ENCODE measurements around the gene SLC16A11. TPM values are rescaled to one million over a fixed set of nuclear protein-coding genes. Genes with fewer than 3 reads are reported as not detected.

SLC16A11 gene
- total RNA-seq, 3 donors from 2014 or later = 1.5 to 3.6 TPM; not detected in 1

- TF ChIP-seq CTCF (IDR thresholded peaks at IDR 0.05) (no peak), POLR2AphosphoS5 (IDR thresholded peaks at IDR 0.05) (peak in 1 of 3 donors; percentile 22)
- H3K4me3 ChIP-seq = no peak overlapping the region
- no peaks in the 10 kb centered on the region for H3K27me3 ChIP-seq
- peak overlapping the region; percentile 68 to 82 for H3K27ac ChIP-seq
- no peak for DNase-seq (ENCODE audit: low spot score in 2 of 2)
- H3K9me3 ChIP-seq = no peaks in the 10 kb centered on the region
- intact Hi-C loops (cut with DNase I; ENCODE audit: low total_unique reads) = no loop called here
- no peaks in the 10 kb centered on the region for H3K4me1 ChIP-seq
- no peaks in the 10 kb centered on the region for H3K36me3 ChIP-seq
Measured at GRCh38 chr17:7029659-7030058, 14.2 kb downstream of the SLC16A11 start.

DNA sequence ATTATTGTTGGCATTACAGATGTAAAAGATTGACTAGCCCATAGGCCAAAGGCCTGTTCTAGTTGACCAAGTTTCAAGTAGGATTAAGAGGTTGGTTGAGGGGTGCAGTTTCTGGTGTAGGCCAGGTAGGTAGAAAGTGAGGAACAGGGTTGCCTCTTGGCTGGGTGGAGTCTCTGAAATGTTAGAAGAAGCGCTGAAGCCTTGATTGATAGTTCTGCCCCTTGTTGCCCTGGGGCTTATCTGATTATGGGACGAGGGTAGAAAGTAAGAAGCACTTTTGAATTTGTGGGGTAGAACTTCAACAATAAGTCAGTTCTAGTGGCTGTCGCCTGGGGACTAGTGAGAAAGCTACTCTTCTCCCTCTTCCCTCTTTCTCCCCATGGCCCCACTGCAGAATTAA is 14.8 kb downstream of the SLC16A11 start:
- no peak for TF ChIP-seq CTCF (IDR thresholded peaks at IDR 0.05)
- no peak for TF ChIP-seq POLR2A (IDR thresholded peaks at IDR 0.05)
- TF ChIP-seq POLR2AphosphoS5 (IDR thresholded peaks at IDR 0.05) = no peak

GRCh38 chr17:7027335-7027734 is 16.6 kb downstream of the SLC16A11 start:
- H3K9me3 ChIP-seq = no peaks in the 10 kb centered on the region
- intact Hi-C loops (cut with DNase I; ENCODE audit: low total_unique reads) = no loop called here
- no peaks in the 10 kb centered on the region for H3K4me1 ChIP-seq
- no peaks in the 10 kb centered on the region for H3K36me3 ChIP-seq
- H3K4me3 ChIP-seq = no peak overlapping the region
- peak overlapping the region in 1 of 2 donors; percentile 48 for H3K27ac ChIP-seq
- H3K27me3 ChIP-seq = no peaks in the 10 kb centered on the region
- DNase-seq (ENCODE audit: low spot score in 2 of 2) = no peak
- TF ChIP-seq POLR2AphosphoS5 (IDR thresholded peaks at IDR 0.05) (no peak), POLR2A (IDR thresholded peaks at IDR 0.05) (no peak), CTCF (IDR thresholded peaks at IDR 0.05) (no peak)

More for the DNA sequence above, 14.8 kb downstream of the SLC16A11 start:
- intact Hi-C loops (cut with DNase I; ENCODE audit: low total_unique reads) = no loop called here
- Histone ChIP-seq H3K36me3 (no peaks in the 10 kb centered on the region), H3K27me3 (no peaks in the 10 kb centered on the region), H3K9me3 (no peaks in the 10 kb centered on the region), H3K4me3 (no peak overlapping the region), H3K27ac (peak overlapping the region; percentile 68 to 82), H3K4me1 (no peaks in the 10 kb centered on the region)
- no peak for DNase-seq (ENCODE audit: low spot score in 2 of 2)

GRCh38 chr17:7026471-7027115 is 17.3 kb downstream of the SLC16A11 start:
- no peaks in the 10 kb centered on the region for H3K9me3 ChIP-seq
- DNase-seq (ENCODE audit: low spot score in 2 of 2) = no peak
- intact Hi-C loops (cut with DNase I; ENCODE audit: low total_unique reads) = no loop called here
- H3K4me3 ChIP-seq = no peak overlapping the region
- H3K27me3 ChIP-seq = no peaks in the 10 kb centered on the region
- H3K36me3 ChIP-seq = no peaks in the 10 kb centered on the region
- TF ChIP-seq CTCF (IDR thresholded peaks at IDR 0.05) (no peak), POLR2A (IDR thresholded peaks at IDR 0.05) (no peak), POLR2AphosphoS5 (IDR thresholded peaks at IDR 0.05) (no peak)
- H3K4me1 ChIP-seq = no peaks in the 10 kb centered on the region
- peak overlapping the region in 1 of 2 donors; percentile 48 for H3K27ac ChIP-seq

- Histone ChIP-seq H3K4me3 (no peak overlapping the region), H3K9me3 (no peaks in the 10 kb centered on the region), H3K27ac (no peak overlapping the region), H3K4me1 (no peaks in the 10 kb centered on the region), H3K27me3 (no peaks in the 10 kb centered on the region), H3K36me3 (no peaks in the 10 kb centered on the region)
- intact Hi-C loops (cut with DNase I; ENCODE audit: low total_unique reads) = no loop called here
- no peak for DNase-seq (ENCODE audit: low spot score in 2 of 2)
- TF ChIP-seq CTCF (IDR thresholded peaks at IDR 0.05) (no peak), POLR2A (IDR thresholded peaks at IDR 0.05) (no peak), POLR2AphosphoS5 (IDR thresholded peaks at IDR 0.05) (no peak)
Measured at GRCh38 chr17:7025245-7025644, 18.6 kb downstream of the SLC16A11 start.
